T-helper 9 cell (primary cell): ENCODE measurements around the gene BPNT1.
"Not testable (repeated sequence)": the region's sequence is repeated elsewhere in the genome, so short reads cannot be mapped to it uniquely, and the experiment has no call there.

ENCODE experiments used
- DNase-seq: peaks from one replicate; pipeline ENCODE4 v3.0.0-alpha.2; 2020
- total RNA-seq, 2 donors: gene quantifications; one replicate each; lab custom pipeline; 2026; lab: John Stamatoyannopoulos, UW

BPNT1 gene
- 3.6 to 18.3 reads per million in 2 donors for total RNA-seq

DNA sequence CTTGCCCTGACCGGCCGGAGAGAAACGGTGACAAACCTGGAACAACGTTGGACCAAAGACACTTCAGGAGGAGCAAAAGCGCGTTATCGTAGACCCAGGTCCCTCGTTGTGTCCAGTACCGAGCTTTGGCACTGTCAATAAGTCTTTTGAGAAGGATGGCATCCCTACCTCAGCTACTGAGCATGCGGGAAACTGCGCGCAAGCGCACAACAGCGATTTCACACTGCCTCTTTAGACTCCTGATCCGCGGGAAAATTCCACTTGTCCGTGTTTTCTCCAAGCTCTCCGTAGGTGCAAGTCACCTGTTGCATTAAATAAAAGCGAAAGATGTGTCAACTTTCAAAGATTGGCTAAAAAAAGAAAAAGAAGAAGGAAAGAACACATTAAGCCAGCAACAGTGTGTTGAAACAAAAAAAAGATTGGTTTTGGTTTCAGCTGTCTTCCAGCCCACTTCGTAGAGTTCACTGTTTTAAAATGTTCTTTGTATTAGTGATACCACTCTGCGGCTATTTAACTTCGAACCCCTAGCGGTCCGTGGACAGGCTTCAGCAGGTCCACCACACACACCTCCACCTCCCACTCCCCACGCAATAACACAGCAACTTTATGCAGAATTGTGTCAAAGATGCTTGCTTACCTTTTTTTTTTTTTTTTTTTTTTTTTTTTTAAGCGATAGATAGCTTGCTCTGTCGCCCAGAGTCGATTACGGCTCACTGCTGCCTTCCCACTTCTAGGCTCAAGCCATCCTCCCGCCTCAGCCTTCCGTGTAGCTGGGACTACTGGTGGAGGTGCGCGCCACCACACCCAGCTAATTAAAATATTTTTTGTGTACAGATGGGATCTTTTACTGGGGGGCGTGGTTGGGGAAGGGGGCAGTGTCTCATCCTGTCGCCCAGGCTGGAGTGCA is at the start of gene BPNT1:
BPNT1 (minus strand) TSS at position 139 of the 907 bp plus-strand sequence. CDS start 9,942 bp downstream, outside the sequence.
- DNase-seq: peak; percentile 100

- no peak for DNase-seq
Observed at GRCh38 chr1:220137019-220137786, 47.6 kb upstream of the BPNT1 start.

DNA sequence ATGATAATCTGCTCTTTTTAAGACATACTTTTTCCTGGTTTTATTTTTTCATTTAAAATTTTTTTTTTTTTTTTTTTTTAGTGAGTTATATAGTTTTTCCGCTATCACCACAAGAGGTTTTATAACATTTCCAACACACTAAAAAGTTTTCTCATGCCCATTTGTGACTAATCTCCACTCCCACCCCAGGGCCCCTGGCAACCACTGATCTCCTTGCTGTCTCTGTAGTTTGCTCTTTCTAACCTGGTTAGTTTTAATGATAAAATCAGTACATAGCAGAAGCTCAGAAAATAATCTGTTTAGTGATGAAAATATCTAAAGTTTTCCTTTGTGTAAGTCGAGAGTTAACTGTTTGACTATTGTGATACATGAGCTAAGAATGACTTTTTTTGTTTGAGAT is 46.2 kb upstream of the BPNT1 start:
- DNase-seq: no peak

DNA sequence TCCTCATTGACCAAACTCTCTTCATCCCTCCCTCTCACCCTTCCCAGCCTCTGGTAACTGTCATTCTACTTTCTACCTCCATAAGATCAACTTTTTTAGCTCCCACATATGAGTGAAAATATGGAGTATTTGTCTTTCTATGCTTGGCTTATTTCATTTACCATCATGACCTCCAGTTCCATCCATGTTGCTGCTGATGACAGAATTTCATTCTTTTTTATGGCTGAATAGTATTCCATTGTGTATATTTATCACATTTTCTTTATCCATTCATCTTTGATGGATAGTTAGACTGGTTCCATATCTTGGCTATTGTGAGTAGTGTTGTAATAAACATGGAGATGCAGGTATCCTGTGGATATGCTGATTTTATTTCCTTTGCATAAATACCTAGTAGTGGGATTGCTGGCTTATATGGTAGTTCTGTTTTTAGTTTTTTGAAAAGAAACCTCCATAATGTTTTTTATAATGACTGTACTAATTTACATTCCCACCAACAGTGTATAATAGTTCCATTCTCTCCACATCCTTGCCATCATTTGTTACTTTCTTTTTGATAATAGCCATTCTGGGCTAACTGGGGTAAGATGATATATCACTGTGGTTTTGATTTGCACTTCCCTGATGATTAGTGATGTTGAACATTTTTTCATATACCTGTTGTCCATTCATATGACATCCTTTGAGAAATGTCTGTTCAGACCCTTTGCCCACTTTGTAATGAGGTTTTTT is 40.1 kb upstream of the BPNT1 start:
- DNase-seq: no peak

DNA sequence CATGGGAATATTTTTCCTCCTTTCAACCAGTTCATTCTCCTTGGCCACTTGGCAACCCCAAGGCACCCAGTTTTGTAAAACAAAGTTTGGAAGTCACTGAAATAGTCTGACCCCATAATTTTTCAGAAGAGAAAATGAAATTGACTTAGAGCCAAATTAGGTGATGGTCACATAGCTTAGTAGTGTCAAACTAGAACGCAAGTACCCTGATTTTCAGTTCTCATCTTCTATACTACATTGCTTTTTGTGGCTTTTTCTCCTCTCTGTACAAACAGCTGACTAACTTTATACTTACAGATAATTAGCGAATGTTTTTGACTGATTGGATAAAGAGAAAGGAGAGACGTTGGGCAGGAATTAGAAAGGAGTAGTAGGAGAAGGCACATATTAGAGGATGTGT is 37.5 kb upstream of the BPNT1 start:
- DNase-seq: no peak

GRCh38 chr1:220124542-220124941 is 35.0 kb upstream of the BPNT1 start:
- no peak for DNase-seq

DNA sequence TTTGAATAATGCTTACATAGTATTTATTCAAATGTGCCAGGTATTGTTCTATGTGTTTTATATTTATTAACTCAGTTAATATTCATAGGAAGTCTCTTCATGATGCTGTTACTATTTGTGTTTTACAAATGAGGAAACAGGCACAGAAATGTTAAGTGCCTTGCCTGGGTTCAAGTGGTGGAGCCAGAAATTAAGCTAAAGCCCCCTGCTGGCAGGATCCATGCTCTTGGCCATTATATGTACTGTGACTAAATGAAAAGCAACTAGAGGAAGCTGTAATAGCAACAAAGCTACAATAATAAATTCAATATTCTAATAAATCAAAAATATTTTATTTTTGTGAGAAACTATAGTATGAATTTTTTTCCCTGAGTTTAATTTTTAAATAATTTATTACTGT is 34.3 kb upstream of the BPNT1 start:
- no peak for DNase-seq

- no peak for DNase-seq
Observed at GRCh38 chr1:220123066-220123465, 33.5 kb upstream of the BPNT1 start.

GRCh38 chr1:220121791-220122530 is 32.4 kb upstream of the BPNT1 start:
- DNase-seq: no peak

DNA sequence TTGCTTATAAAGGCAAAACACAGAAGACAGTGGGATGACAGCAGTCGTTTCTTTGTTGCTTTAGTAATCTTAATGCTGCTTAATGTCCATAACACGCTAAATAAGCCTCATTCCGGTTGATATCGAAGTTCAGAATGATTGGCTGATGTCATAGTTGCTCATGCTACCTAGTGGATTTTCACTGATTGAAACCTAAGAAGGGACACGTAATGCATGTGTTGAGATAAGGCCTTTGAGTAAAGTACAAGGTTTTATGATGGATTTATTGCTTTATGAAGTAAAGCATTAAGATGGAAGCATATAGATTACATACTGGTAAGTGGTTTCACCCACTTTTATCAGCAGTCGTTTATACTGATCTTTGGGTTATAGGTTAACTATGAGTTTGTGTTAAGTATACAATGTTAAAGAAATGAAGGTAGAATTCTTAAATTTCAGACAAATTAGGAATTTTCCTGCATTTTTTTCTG is 29.5 kb upstream of the BPNT1 start:
- DNase-seq: no peak

DNA sequence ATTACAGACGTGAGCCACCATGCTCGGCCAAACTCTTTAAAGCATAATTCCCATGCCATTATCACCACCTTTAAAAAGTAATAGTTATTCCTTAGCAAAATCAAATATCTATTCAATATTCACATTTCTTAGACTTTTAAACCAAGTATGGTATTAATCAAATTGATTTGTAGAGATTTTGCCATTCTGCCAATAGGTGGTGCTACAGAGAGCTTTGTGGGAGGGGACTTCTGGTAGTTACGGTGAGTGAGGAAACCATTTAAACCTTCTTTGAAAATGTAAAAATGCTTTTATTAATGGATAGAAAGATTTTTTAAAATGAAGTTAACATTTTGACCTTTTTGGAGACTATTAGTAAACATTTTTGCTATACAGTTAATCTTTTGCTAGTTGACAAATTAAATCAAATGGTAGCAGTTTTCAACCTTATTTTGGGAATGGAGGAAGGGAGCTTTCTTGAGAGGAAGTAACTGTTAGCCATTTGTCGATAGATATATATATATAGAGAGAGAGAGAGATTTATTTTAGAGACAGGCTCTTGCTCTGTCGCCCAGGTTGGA is 23.6 kb upstream of the BPNT1 start:
- no peak for DNase-seq

GRCh38 chr1:220112600-220112999 is 23.0 kb upstream of the BPNT1 start:
- DNase-seq: not testable (repeated sequence)

- DNase-seq: not testable (repeated sequence)
Observed at GRCh38 chr1:220110473-220110872, 20.9 kb upstream of the BPNT1 start.

DNA sequence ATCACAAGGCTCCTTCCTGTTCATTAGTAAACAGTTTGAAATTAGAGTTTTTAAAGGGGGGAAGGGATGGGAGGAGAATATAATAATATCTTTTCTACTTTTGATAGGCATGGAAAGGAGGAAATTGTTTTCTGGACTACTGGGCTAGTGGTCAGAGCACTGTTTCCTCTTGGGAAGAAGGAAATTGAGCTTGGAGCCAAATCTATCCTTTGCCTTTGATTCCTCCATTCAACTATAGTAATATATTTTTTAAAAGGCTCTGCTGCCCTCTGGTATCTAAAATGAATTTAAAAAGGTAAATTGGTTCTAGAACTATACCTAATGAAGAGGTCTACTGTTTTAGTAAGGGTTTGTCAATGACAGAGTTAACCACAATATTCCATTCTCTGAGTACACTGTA is 10.2 kb upstream of the BPNT1 start:
- DNase-seq: no peak

GRCh38 chr1:220094016-220094911 is 4.7 kb upstream of the BPNT1 start, which contains the start of gene IARS2:
TSS of gene IARS2 (plus strand) at chr1:220094132. CDS start at chr1:220094217, 85 bp downstream.
- DNase-seq: peak; percentile 91

GRCh38 chr1:220093361-220094015 is 3.9 kb upstream of the BPNT1 start:
- no peak for DNase-seq

GRCh38 chr1:220092694-220093093 is 3.1 kb upstream of the BPNT1 start:
- DNase-seq: no peak

DNA sequence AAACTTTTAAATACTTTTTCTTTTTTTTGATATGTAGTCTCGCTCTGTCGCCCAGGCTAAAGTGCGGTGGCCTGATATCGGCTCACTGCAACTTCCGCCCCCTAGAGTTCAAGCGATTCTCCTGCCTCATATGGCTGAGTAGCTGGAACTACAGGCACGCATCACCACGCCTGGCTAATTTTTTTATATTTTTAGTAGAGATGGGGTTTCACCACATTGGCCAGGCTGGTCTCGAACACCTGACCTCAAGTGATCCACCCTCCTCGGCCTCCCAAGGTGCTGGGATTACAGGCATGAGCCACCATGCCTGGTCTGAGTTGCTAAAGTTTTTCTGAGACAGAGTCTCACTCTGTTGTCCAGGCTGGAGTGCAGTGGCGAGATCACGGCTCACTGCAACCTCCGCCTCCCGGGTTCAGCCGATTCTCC is 3.3 kb downstream of the BPNT1 start:
- not testable (repeated sequence) for DNase-seq

DNA sequence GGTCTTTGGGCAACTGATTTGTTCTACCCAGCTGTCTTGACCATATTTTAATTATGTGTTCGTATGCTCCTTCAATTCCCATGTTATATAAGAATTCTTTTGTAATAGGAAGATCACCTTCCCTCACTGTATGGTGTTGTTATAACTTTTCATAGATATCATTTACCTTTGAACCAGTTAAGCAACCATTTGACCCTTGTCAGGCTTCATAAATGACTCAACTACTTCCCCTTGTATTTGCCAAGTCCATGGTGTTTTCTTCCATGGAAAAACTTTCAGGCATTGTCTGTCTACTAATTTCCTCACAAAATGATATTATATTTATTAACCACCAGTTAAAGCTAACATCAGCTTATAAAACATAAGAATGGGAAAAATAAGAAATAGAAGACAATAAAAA is 5.1 kb downstream of the BPNT1 start:
- DNase-seq: no peak

DNA sequence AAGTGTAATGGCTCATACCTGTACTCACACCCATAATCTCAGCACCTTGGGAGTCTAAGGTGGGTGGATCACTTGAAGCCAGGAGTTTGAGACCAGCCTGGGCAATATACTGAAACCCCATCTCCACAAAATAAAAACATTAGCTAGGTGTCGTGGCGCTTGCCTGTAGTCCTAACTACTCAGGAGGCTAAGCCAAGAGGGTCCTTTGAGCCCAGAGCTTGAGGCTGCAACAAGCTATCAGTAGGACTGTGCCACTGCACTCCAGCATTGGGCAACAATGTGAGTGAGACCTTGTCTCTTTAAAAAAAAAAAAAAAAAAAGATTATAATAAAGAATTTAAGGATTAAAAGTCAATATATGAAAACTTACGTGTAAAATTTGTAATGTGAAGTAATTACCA is 11.7 kb downstream of the BPNT1 start:
- DNase-seq: no peak
